GM19328 (cell line): Measurements from ENCODE around the gene WSCD1.

Experiments used
- ATAC-seq: cut with Tn5 transposase; IDR thresholded peaks from one replicate; pipeline ENCODE4 v1.9.1; 2021; ENCODE audit warnings: mild to moderate bottlenecking, moderate library complexity; ENCODE audit not compliant: unreplicated experiment

The WSCD1 gene

DNA sequence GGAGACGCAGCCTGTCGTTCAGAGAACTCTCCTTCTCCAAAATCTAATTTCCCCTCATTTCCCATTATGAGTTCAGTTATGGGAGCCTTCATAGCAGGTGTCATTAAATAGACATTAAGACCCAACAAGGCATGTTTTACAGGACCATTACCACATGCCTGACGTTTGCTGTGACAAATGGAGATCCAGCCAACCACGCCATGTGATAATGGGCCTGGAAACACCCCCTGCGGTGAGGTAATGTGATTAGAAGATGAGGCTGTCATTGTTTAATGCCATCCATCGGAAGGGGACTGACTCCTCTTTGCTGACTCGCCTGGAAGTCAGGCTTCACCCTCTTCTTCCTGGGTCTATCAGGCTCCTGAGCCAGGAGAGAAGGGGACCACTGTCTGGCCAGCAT, 76.9 kb downstream of the WSCD1 start:
- ATAC-seq: no peak

DNA sequence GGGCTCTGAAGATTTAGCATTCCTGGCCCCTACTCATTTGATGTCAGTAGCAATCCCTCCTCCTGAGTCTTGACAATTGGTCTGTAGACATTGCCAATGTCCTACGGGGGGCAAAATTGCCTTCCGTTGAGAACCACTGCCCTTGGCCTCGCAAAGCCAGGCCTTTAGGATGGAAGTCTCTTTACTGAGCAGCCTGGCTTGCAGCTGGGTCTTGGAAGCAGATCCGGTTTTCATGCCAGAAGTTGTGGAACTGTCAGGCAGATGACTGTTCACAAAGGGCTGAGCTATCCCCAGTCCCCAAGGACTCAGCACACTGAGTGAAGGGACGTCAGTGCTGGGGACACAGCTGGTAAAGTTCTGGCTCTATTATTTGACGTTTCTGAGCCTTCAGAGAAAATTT, 83.2 kb downstream of the WSCD1 start:
- no peak for ATAC-seq

DNA sequence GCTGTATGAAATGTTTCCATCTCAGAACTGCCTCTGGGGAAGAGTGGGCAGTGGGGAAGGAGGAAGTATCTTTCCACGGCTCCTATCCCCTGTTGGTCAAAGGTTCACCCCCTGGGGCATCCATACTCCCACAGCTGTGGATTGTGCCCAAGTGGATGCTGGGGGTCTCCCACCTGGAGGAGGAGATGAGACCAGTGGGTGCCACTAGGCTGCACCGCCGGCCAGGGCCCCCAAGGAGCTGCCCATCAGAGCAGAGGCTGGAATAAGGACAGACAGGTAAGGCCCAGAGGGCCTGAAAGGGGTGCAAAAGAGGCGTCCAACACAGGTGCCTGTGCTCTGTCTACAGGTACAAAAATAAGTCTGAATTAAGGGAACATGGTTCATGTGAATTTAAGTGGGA, 87.5 kb downstream of the WSCD1 start:
- ATAC-seq: no peak

DNA sequence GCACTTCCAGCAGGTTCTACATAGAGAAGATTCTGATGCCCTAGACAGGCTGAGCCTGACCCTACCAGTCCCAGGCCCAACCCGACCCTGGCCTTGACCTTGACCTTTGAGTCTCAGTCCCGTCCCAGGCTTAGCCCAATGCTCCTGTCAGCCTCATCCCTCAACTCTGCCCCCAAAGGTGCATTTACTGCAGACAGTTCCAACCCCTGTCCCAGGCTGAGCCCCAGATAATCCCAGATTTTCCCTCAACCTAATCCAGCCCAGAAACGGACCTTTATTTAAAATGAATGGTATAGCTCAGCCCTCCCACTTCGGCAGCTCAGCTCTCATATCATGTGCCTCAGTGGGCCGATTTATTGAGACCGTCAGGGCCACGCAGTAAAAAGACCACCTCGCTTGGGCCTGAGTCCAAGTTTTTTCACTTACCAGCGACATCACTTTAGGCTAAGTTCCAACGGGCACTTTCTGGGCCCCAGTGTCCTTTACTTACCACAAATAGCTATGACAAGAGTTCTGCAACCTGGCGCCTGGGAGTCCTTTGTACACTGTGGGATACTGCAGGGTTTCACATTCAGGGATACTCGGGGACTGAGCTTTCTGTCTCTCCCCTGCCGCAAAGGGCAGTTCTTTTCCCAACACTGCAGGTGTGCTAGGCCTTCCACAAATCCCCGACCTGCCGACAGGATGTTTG, 89.5 kb downstream of the WSCD1 start:
- ATAC-seq: no peak

DNA sequence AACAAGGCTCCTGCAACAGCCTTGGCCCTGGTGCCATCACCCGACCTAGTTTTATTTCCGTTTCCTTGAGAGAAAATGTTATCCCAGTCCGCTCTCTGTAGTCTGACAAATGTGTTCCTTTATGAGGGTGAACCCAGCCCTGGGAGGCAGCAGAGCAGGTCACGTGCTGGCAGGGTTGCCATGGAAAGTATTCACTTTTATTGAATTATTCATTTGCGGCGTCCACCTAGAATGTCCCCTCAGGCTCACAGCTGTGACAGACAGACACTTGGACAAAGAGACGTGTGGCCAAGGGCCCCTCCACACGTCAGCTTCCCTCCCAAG, 90.0 kb downstream of the WSCD1 start:
- ATAC-seq: no peak

DNA sequence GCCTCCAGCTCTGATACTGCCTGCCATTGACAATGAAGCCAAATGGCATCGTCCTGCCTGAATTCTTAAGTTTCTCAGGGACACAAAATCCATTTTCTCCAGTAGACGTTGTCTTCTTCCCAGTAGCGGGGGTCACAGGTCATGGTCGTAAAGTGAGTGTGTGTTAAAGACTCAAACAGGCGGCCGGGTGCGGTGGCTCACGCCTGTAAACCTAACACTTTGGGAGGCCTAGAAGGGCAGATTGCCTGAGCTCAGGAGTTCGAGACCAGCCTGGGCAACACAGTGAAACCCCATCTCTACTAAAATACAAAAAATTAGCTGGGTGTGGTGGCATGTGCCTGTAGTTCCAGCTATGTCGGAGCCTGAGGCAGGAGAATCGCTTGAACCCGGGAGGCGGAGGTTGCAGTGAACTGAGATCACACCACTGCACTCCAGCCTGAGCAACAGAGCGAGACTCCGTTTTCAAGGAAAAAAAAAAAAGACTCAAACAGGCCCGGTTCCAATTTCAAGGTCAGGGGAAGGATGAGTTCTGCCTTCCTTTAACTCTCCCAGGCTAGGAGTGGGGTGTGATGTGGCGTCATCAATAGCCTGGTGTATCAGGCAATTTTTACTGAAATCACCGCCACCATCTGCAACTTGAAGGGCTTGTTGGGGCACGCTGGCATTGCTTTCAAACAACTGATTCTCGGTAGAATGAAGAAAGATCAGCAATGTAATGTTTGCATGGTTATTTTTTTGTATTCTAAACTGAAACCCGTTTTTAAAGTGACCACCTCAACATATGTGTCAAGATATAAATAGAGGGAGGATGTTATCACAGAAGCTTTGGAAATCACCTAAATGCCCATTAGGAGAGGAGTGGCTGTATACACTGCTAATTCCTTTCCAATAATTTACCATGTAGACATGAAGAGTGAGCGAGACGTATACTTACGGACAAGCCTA, 91.0 kb downstream of the WSCD1 start:
- no peak for ATAC-seq

DNA sequence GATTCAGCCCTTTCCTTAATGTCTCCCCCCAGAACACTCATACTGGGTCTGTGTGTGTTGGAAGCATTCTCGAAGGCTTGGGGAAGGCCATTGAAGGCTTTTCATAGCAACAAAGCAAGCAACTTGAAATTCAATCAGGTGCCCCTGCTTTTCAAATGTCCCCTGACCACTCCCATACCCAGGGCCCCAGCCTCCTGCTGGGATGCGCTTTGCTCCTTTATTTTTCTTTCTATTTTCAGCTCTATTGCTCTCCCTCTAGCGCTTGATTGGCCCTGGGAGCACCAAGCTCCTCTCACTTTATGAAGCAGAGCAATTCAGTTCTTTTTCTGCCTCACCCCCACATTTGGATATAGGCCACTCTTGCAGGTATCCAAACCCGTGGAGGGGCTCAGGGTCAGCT, 92.0 kb downstream of the WSCD1 start:
- no peak for ATAC-seq

DNA sequence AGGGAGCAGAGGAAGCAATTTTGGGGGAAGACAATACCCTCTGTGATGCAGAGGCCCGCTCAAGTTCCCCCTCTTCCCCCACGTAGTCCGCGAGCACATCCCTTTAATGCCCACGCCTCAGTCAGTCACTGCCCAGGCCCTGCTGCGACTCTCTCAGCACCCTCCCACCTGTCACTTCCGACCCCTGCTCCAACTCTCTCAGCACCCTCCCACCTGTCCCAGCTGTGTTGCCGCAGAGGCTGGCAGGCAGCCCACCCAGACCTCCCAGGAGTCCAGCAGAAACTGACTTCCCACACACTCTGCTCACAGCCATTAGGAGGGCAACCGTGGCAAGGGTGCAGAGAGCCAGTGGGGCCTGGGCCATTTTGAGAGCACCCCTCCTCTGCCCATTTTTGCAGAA, 92.7 kb downstream of the WSCD1 start:
- ATAC-seq: no peak

DNA sequence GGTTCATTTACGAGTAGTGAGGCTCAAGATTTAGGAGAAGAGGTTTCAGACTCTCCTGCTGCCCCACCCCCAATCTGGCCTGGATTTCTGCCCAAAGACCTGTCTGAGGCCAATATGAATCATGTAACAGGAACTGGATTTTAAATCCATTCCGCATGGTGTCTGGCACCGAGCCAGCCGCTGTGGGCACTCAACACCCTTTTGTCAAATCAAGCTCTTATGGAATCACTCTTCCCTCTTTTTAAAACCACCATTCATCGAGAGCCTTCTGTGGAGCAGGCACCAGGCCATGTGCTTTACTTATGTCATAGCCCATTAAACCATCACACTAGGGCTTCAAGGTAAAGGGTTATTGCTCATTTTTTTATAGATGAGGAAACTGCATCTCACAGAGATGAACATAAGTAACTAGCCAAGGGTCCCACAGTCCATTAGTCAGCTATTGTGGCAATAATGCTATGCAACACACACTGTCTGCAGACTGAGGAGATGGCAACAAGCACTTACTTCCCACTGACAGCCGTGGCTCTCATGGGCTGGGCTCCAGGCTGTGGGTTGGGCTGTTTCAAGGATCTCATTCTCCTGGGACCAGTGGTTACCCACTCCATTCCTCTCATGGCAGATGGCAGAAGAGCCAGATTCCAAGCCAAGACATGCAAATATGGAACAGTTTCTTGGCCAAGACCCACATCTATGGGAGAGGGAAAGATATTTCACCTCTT, 93.6 kb downstream of the WSCD1 start:
- ATAC-seq: no peak

DNA sequence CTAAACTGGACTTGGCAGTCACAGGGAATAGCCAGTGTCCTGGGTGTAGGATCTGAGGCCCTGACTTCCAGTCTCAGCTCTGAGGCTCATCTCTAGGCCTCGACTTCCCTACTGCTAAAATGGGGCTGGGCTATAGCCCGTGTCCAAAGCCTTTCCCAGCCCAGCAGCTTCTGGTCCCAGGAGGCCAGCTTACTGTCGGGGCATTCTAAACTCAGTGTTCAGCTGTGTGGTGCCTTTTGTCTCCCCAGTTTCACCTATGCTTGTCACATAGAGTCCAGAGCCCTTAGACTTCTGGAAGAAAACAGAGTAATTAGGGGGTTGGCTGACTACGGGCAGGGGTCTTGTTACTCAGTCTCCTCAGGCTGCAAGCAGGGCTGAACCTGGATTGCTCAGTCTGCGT, 94.8 kb downstream of the WSCD1 start:
- no peak for ATAC-seq

DNA sequence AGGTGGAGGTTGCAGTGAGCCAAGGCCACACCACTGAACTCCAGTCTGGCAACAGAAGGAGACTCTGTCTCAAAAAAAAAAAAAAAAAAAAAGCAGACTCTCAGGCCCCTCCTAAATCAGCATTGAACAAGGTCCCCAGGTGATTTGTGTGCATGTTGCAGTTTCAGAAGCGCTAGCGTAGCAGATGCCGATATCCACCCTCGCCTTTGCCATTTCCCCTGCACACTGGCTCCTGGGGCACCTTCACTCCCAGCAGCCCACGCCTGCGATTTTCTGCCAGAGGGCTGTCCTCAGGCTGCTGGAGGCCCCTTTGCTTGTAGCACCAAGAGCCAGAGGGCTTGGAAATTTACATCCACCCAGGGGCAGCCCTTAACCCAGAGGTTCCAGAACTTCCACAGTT, 95.6 kb downstream of the WSCD1 start:
- ATAC-seq: no peak

DNA sequence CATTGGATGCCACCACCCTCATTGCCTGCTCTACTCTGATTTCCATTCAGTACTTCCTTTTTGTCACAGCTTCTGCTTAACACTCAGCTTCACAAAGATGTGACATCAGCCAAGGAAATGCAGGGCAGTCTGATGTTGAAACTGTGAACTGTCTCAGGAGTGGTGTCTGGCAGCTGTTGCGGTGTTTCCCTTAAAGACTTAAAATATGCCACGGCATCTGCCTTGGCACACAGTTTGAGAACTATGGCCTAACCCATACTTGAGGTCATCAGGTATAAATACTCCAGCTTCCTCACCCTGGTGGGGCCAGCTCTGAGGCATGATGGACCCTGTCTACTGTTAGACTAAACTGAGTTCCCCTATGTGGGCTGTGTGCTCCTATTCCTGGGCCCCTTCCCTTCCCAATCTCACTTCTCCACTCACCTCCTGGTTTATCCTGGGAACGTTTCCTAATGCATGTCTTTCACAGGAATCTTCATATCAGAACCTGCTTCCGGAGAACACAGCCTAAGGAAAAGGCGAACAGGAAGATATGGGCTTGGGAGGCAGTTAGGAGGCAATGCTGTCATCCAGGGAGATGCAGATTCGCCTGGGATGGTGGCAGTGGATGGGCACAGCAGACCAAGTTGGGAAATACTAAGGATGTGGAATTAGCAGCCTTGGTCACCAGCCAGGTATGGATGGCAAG, 96.5 kb downstream of the WSCD1 start:
- no peak for ATAC-seq

DNA sequence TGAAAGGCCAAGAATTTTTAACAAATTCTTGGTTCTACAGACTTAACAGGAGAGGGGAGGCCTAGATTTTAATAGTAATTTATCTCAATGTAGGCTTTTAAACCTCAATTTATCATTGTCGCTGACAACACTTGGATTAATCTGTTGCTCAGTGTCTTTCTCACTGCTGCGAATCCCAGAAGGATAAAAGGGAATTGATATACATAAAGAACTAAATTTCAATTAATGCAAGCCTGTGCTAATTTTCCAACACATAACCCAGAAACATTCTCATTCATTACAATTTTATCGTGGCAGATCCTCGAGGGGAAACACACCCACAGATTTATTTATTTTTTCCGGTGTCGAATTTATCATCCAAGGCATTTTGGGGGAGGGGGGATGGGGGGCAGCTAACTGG, 98.1 kb downstream of the WSCD1 start:
- no peak for ATAC-seq

DNA sequence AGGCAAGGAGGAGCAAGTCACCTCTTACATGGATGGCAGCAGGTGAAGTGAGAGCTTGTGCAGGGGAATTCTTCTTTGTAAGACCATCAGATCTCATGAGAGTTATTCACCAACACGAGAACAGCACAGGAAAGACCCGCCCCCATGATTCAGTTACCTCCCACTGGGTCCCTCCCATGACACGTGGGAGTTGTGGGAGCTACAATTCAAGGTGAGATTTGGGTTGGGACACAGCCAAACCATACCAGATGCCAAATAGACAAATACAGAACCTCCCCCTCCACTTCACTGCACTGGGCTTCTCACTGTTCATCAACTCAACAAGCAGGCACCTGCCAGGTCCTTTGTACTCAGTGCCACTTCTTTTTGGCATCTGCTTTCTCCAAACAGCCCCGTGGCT, 100.2 kb downstream of the WSCD1 start:
- no peak for ATAC-seq

DNA sequence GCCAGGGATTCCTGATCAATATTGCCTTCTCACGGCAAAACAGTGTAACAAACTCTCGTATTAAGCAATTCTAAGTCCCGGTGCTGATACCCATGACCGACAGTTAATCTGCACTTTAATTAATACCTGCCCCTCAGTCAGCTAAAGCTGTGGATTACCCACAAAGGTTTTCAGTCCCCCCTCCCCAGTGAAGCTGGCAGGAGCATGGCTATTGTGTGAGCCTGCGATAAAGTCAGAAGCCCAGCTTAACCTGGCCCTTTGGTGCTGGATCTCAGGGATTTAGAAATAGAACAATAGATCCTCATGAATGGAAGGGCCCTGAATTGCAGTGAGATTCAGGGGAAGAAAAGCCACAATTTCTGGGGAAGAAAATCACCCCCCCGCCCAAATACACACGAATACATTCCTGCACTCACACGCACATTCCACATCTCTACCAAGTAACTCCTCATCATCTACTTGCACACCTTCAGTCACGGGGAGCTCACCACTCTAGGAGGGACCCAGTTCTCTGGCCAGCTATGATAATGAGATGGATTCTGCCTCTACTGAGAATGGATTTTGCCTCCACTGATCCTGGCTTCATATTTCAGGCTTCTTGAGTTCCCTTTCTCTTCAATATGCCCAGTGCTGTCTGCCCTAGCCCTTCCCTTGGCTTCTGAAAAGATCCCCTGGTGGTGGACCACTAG, 102.6 kb downstream of the WSCD1 start:
- ATAC-seq: no peak

DNA sequence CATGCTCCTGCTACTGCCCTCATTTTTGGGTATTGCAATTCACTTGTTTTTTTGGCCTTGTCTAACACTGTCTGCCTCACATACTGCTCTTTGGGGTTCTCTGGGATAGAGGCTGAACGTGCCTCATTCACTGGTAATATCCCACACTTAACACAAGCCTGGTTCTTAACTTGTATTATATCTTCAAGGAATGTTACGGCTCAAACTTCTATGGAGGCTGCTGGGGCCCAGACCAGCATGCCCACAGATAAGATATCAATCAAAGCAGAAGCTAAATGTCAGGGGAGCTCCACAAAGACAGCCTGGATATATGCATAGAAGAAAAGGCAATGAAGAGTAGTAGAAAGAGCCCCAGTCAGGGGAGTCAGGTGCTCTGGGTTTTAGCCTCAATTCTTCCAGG, 103.5 kb downstream of the WSCD1 start:
- ATAC-seq: no peak
